Activated T-helper 9 cell treated with anti-CD3 and anti-CD28 coated beads, Interleukin-2, amount 50 U/mL, for 16 hours (primary cell): ENCODE measurements around the gene PSENEN.
"Not testable (repeated sequence)": the region's sequence is repeated elsewhere in the genome, so short reads cannot be mapped to it uniquely, and the experiment has no call there.

Experiments
- DNase-seq: peaks from one replicate; pipeline ENCODE4 v3.0.0-alpha.2; 2020; ENCODE audit warnings: low read depth

Gene PSENEN

GRCh38 chr19:35751839-35752745, 6.6 kb downstream of the PSENEN start:
- no peak for DNase-seq

GRCh38 chr19:35752746-35753350, 7.4 kb downstream of the PSENEN start:
- DNase-seq = no peak

- no peak for DNase-seq
Measured at GRCh38 chr19:35753634-35754369, 8.4 kb downstream of the PSENEN start.

GRCh38 chr19:35754370-35755130, 9.1 kb downstream of the PSENEN start:
- no peak for DNase-seq

GRCh38 chr19:35755131-35755549, 9.7 kb downstream of the PSENEN start:
- DNase-seq = no peak

GRCh38 chr19:35755550-35756376, 10.3 kb downstream of the PSENEN start:
- DNase-seq = peak; percentile 54

GRCh38 chr19:35756377-35757230, 11.2 kb downstream of the PSENEN start, which contains the start of gene HSPB6:
HSPB6 (minus strand) TSS chr19:35757029; CDS start chr19:35757008, 21 bp downstream.
- DNase-seq = no peak

- DNase-seq = no peak
Measured at GRCh38 chr19:35757231-35757748, 11.8 kb downstream of the PSENEN start.

GRCh38 chr19:35757749-35758608, 12.5 kb downstream of the PSENEN start, which contains the start of gene PROSER3:
PROSER3 (plus strand) TSS chr19:35758176; CDS start chr19:35758216, 40 bp downstream.
- peak; percentile 95 for DNase-seq

- no peak for DNase-seq
Measured at GRCh38 chr19:35759697-35760096, 14.2 kb downstream of the PSENEN start.

- DNase-seq = no peak
Measured at GRCh38 chr19:35760711-35761349, 15.4 kb downstream of the PSENEN start.

- DNase-seq = no peak
Measured at GRCh38 chr19:35764432-35765315, 19.2 kb downstream of the PSENEN start.

- no peak for DNase-seq
Measured at GRCh38 chr19:35766571-35767104, 21.2 kb downstream of the PSENEN start.

- DNase-seq = no peak
Measured at GRCh38 chr19:35767288-35768081, 22.0 kb downstream of the PSENEN start.

GRCh38 chr19:35768082-35768421, 22.6 kb downstream of the PSENEN start:
- DNase-seq = no peak

- not testable (repeated sequence) for DNase-seq
Measured at GRCh38 chr19:35772362-35772761, 26.9 kb downstream of the PSENEN start.
